ENCODE results near the gene LENEP. TPM values are rescaled to one million over a fixed set of nuclear protein-coding genes. Genes with fewer than 3 reads are reported as not detected.

Gene LENEP, protein sequence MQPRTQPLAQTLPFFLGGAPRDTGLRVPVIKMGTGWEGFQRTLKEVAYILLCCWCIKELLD
- 0.67 TPM for polyA plus RNA-seq (ENCODE audit: insufficient read length)

DNA sequence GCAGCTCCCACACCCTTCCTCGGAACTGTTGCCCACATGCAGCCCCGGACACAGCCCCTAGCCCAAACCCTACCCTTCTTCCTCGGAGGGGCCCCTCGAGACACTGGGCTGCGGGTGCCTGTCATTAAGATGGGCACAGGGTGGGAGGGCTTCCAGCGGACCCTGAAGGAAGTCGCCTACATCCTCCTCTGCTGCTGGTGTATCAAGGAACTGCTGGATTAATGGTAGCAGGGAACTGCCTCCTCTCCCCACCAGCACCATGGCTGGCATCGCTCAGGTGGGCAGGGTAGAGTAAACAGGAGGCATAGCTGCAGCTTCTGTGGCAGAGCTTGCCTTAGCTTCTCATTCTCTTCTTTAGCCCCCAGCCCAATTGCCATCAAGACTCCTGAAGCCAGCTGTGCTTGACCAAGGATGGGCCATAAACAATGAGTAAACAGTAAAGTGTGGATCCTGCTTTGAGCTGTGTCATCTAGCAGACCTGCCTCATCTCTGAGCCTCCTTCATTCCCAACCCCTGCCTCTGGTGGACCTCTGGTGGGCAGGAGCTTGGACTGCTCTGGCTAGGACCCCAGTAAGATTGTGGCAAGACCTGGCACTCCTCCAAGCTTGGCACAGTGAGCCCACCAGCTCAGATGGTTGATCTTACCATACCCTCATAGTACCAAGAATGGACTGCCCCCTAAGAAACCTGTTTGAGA, at the start of gene LENEP:
Gene LENEP (plus strand): TSS at position 15 of the 697 bp plus-strand sequence. CDS start 22 bp downstream, at position 37.
- DNase-seq, result no peak

DNA sequence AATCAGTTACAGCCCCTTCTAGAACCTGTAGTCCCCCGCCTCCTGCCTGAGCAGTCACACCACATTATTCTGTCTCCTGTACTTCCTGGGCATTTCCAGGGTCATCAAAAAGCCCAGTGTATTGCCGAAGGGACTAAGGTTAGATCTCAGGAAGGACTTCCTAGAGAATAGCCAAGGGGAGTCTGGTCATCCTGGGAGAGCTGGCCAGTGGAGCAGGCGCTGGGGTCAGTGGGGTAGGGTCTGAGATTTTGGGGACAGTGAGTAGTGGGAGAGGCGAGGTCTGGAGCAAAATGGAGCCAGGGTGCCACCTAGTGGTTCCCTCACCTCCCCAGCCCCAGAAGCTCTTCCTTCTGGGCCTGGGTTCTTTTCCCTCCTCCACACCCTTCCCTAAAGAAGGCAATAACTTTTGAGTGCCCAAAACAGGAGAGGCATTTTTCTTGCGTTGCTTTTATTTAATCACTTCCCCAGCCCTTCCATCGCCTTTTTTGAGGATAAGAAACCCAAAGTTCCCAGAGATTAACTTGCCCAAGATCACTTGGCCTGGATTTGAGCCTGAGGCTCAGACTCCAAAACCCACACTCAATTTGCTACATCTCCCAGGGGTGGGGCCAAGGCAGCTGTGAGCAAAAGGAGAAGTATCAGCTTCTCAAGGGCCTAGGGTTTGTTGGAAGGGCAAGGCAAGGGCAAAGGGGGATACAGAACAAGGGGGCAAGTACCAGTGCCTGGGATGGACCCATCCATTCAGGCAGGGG, 49.6 kb upstream of the LENEP start:
- no peak for DNase-seq

DNA sequence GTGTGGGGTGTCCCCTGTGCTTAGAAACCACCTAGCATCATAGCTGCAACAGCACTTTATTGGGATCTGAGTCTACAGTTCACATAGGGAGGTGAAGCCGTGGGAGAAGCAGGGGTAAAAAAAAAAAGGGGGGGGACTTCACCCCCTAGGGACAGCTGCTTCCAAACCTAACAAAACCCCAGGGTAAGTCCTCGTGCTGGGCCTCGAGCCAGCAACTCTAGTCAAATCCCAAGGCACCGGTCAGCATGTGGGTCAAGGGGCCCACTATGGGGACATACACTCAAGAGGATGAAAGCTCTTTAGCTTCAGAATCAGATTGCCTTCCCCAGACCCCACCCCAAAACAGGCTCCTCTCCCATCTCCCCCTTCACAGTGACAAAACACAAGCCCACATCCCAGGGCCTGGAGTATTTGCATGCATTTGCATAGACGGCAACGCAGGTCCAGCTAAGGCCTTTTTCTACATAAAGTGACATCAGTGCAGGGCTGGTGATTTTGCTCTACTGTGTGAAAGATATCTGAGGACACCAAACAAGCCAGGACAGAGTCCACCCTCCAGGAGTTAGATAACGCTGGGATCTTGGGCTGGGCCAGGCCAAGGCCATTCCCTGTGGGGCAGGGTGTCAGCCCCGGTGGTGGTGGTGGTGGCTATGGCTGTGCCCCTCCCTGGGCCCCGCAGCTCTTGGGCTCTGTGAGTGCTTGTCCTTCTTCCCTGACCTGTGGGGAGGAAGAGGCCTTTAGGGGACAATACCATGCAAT, 48.8 kb upstream of the LENEP start:
- DNase-seq, result no peak

DNA sequence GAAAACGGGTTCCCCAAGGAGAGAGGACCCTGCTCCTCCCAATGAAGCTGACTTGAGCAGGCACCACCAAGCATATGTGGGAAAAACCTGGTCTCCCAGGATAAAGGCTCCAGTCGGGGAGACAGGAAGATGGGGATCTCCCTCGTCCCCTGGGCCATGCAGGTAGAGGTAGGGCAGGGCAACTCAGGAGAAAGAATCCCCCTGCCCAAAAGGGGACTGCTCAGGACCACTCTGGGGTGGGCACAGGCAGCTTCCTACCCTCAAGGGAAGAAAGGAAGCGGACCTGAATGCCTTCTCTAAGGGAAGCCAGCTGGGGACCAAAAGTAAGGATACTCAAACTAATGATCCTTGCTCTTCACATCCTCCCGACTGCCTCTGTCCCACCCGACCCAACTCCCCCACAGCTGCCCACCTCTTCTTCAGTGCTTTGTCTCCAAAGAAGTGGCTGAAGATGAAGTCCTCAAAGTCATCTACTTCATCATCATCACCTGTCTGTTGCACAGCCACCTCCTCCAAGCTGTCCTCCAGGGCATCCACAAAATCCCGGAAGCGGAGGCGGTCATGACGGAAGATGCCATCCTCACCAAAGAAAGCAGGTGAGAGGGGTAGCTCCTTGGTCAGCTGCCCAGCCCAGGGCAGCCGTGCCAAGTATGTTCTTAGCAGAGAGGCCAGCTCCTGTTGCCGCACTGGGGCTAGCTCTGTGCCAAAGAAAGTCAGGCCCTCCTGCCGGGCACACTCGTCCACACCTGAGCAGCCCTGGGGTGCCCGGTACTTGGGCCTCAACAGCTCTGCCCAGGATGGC, 48.0 kb upstream of the LENEP start:
- no peak for DNase-seq

GRCh38 chr1:154945962-154946850, 47.2 kb upstream of the LENEP start:
- DNase-seq, result no peak

GRCh38 chr1:154948079-154948478, 45.3 kb upstream of the LENEP start:
- DNase-seq, result no peak

GRCh38 chr1:154951901-154952657, 41.3 kb upstream of the LENEP start:
- no peak for DNase-seq

DNA sequence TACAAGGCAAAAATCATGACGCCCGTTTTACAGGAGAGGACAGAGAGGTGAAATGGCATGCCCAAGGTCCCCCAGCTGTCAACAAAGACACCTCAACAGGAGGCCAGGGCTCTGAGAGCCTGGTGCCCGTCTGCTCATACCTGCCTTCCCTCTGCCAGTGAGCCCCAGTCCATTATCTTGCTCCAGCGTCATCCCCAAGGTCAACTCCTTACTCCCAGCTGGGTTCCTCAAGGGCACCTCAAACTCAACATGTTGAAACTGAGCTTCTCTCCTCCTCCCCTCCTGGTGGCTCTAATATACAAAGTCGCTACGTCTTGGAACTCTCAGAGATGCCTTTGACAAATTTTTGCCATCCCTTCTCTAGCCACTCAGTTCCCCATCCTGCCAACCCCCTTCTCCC, 40.7 kb upstream of the LENEP start:
- no peak for DNase-seq

- DNase-seq, result no peak
Observed at GRCh38 chr1:154953611-154954038, 39.8 kb upstream of the LENEP start.

DNA sequence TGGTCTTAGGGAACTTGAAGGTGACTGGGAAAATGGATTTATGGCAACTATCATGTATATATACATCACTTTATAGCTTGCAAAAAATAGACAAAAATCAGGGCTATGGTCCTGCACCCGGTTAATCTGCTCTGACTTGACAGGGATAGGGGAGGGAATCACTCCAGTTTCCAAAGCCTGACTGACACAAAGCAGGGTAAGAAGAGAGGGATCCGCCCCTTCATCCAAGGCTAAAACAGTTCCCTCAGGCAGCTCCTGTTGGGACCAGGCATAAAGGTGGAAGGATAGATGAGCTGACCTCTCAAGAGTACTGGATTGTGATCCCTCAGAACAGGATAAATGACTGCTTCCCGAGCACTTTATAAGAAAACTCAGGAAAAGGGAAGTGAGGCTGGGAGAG, 38.8 kb upstream of the LENEP start:
- no peak for DNase-seq

GRCh38 chr1:154955039-154955717, 38.2 kb upstream of the LENEP start:
- DNase-seq, result no peak

DNA sequence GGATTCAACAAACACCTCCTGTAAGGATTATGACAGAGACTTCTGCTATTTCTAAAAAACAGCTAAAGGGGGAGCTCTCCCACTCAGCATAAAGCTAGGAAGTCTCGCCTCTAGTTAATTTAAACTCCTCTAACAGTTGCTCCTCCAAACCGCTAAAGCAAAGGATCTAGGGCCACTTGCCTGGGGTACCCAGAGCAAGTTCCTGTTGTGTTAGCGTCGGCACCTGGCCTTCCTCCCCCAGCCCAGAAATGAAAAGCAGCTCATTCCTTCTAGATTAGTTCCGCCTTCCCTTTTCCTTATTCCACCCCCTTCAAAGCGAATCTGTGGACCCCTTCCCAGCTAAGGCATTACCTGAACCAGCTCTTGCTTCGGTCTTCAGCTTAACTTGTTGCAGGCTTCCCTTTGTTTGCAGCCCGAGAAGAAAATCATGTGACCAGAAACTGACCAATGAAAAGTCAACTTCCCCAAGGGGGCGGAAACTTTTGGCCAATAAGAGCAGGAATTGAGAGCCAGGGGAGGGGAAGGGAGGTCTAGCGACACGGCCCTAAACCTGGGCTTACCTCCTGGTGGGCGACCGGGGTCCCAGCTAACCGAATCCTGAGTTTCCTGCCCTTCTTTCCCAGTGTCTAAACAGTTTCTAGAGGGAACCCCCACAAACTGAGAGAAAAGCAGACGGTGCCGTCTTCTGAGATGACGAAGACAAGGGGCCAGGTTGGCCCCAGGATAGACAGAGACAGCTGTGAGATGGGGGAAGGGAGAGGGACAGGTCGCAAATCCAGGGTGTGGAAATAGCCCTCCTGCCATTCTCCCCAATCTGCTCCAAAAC, 37.5 kb upstream of the LENEP start, which contains the start of gene PBXIP1:
Gene PBXIP1 (minus strand): TSS at position 382 of the 826 bp plus-strand sequence. CDS start 2,378 bp downstream, outside the sequence.
- peak; percentile 92 for DNase-seq

DNA sequence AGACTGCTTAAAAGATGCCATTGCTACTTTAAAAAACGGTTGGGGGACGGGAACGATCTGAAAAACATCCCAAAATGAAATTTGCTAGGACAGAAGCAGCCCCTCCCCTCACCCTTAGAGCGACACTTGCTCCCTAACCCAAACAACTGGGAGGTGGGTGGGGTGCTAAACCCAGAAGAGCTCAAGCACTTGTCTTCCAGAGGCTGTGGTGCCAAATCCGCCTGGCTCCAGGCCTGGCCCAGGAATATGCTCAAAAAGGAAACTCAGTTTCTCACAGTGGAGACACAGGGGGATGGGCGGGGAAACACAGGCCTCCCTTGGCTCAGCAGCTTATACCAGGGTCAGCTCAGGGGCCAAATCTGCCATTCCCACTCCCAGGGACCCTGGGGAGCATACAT, 36.8 kb upstream of the LENEP start:
- no peak for DNase-seq

- DNase-seq, result no peak
Observed at GRCh38 chr1:154957091-154957657, 36.2 kb upstream of the LENEP start.

GRCh38 chr1:154958036-154958435, 35.4 kb upstream of the LENEP start:
- DNase-seq, result no peak

DNA sequence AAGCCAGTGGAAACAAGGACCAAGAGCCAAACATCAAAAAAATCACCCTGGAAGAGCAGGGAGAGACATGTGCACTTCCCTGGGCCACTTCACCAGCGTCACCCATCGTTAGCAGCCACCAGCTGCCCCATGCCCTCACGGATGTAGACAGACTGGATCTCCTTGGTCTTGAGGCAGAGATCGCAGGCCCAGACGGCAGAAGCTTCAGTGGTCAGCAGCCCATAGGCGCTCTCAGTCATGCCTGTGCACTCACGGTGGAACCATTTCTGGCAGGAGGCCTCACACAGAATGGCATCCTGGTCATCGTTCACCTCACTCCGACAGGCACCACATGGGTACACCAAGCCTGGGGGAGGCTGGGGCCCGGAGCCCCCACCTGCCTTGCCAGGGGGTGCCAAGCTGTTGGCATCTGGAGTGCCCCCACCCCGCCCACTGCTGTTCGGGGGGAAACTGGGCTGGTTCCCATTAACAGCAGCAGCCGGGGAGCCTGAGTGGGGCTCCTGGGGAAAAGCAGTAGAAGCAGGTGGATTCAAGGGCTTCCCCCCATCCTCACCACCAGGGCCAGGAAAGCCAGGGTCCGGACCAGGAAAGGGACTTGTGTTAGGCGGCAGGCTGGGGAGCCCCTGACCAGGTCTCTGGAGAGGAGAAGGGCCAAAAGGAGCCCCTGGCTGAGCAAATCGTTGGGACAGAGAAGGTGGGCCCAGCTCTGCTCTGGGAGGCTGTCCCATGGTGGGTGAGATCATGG, 34.5 kb upstream of the LENEP start:
- no peak for DNase-seq

DNA sequence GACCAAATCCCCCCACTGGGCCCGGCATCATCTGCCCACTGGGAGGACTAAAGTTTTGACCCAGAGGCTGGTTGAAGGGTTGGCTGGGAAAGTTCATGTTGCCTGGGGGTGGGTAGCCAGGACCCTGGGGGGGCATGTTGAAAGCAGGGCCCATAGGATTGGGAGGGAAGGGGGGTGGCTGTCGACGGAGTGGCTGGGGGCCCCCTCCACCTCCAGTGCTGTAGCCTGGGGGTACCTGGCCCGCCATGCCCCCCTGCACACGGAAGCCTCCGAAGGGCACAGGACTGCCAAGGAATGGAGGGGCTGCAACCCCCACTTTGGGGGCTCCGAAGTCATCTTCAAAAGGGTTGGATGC, 34.0 kb upstream of the LENEP start:
- no peak for DNase-seq

Measured in hindlimb muscle (tissue), 1 donor.